Dedifferentiated amniotic fluid mesenchymal stem cell (primary cell): ENCODE results near the gene B4GAT1.
A peak's percentile ranks its signal among the peaks of the same experiment; 100 is the strongest.
"Not testable (repeated sequence)": the region's sequence is repeated elsewhere in the genome, so short reads cannot be mapped to it uniquely, and the experiment has no call there.

Experiments used
- DNase-seq: peaks from one replicate; pipeline ENCODE4 v3.0.0-alpha.2; 2016; ENCODE audit errors: extremely low spot score

Gene B4GAT1

DNA sequence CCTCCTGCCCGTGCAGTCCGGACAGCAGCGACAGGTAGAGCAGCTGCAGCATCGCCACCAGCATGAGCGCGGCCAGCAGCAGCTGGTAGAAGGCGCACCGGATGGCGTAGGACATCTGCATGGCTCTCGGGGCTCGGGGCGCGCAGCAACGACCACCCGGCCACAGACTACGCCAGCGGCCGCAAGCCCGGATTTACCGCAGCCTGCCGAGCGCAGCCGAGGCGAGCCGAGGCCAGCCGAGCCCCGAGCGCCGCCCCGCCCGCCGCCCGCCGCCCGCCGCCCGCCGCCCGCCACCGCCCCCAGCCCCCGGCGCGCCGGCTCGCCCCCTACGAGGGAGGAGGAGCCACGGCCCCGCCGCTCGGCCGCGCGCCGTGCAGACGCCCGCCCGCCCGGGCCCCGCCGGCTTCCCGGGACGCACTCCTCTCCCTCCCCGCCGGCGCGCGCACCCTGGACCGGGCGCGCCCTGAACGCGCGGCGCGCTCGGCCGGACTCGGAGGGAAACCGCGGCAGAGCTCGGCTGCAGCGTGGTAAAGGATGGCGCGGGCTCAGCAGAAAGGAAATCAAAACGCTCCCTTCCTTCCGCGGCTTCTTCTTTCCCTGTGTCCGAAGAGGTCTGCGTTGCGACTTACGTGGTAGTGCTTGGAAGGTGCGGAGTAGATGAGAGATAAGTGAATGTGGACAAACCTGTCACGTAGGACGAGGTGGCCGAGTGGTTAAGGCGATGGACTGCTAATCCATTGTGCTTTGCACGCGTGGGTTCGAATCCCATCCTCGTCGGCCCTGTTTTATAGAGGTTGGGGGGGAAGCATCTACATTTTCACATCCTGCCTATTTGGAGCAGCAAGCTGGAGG lies at the start of gene B4GAT1:
Gene B4GAT1, minus strand, starts transcription at position 205 of the 852 bp plus-strand sequence. Its CDS starts 84 bp downstream, at position 121.
- DNase-seq, result peak; percentile 92

DNA sequence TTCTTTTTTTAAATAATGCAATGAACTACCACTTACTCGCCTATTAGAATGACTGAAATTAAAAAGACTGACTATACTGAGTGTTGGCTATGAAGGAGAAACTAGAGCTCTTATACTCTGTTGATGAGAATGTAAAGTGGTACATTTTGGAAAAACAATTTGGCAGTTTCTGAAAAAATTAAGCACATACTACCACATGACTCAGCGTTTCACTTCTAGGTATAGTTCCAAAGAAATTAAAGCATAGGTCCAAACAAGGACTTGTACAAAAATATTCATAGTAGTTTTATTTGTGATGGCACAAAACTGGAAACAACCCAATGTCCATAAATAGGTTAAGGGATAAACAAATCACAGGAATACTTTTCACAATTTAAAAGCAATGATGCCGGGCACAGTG lies 46.5 kb upstream of the B4GAT1 start:
- DNase-seq, result no peak

DNA sequence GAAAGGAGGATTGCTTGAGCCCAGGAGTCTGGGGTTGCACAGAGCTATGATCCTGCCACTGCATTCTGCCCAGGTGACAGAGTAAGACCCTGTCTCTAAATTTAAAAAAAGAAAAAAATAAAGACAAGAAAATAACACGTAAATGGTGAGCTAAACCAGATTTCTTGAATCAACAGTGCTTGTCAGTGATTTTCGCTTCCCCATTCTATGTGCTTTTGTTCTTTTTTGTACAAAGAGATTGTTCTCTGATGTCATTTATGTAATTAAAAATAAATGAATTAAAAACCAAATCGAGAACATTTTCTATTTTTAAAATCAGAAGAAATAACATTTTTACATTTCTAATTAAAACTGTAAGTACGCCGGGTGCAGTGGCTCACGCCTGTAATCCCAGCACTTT lies 43.9 kb upstream of the B4GAT1 start:
- no peak for DNase-seq

DNA sequence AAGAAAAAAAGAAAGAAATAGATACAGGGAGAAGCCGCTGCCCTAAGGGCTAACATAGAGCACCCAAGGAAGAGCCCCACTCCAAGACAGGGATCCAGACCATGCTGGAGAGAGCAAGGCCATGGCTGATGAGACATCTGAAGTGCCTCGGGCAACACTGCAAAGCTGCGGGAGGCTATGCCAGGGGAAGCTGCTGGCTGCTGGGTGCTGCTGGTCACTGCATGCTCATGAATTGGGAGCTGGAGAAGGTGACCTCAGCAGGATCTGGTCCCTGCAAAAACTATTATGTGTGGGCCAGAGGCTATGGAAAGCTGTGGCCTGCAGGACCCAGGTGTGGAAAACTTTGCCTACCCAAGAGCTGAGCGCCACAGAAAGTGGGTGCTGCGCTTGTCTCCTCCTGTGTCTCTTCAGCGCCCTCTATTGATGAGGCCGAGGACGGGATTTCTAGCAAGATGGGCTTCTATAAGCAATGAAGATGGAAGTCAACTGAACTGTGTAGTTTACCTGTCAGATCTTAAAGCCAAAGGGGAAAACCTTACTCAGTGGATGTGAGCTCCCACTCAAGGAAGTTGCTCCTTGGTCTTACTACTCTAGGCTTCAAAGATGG lies 41.5 kb upstream of the B4GAT1 start:
- DNase-seq, result peak; percentile 75

DNA sequence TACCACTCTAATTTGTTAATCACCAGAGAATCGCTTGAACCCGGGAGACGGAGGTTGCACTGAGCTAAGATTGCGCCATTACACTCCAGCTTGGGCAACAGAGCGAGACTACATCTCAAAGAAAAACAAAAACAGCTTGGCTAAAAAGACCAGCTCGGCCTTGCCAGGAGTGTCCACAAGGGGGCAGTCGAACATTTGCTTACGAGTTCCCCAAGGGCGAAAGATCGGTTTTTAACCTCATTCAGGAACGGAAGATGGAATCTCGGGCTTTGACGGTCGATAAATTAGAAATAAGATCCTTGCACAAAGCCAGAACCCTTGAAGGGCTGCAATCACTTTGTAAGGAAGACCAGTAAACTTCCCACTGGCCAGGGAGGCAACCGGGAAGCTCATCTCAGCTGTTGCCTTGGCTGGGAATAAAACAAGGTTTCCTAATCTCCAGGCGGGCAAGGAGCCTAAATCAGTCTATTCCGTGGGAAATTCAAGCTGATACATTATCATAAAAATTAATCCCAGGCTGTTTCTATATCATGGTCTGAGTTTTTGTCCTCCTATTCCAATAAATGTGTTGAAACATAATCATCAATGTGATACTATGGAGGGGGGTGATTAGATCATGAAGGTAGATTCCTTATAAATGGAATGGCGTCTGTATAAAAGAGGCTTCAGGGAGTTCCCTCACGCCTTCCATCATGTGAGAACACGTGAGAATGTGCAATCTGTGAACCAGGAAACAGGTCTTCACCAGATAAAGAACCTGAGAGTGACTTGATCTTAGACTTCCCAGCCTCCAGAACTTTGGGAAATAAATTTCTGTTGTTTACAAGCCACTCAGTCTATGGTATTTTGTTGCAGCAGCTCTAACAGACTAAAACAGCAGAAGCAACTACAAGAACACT lies 39.0 kb upstream of the B4GAT1 start:
- DNase-seq, result peak; percentile 90

DNA sequence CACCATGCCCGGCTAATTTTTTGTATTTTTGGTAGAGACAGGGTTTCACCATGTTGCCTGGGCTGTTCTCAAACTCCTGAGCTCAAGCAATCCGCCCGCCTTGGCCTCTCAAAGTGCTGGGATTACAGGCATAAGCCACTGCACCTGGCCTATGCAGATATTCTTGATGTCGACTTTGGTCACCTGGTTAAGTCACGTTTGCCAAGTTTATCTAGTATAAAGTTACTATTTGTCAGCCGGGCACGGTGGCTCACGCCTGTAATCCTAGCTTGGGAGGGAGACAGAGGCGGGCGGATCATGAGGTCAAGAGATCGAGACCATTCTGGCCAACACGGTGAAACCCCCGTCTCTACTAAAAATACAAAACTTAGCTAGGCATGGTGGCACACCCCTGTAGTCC lies 36.9 kb upstream of the B4GAT1 start:
- not testable (repeated sequence) for DNase-seq

DNA sequence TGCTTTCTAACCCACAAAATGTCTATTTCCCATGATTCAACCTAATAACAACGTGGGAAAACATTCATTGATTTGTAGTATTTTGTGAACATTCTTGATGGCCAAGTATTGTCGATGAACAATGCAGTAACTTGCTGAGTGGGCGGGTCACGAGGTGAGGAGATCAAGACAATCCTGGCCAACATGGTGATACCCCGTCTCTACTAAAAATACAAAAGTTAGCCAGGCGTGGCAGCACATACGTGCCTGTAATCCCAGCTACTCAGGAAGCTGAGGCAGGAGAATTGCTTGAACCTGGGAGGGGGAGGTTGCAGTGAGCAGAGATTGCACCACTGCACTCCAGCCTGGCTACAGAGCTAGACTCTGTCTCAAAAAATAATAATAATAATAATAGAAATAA lies 32.8 kb upstream of the B4GAT1 start:
- DNase-seq, result not testable (repeated sequence)

DNA sequence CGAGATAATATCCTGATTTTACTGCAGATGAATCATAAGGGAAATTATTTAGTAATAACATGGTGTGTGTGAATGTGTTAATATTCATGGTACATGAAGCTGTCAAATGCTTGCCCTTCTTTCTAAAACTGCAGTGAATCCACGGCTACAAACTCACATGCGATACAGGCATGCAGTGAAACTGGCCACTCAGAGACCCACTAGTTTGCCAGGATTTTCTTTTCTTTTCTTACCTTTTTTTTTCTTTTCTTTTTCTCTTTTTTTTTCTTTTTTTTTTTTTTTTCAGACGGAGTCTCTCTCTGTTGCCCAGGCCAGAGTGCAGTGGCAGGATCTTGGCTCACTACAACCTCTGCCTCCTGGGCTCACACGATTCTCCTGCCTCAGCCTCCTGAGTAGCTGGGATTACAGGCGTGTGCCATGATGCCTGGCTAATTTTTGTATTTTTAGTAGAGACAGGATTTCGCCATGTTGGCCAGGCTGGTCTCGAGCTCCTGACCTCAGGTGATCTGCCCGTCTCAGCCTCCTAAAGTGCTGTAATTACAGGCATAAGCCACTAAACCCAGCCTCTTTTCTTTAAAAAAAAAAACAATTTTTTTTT lies 26.4 kb upstream of the B4GAT1 start:
- not testable (repeated sequence) for DNase-seq

DNA sequence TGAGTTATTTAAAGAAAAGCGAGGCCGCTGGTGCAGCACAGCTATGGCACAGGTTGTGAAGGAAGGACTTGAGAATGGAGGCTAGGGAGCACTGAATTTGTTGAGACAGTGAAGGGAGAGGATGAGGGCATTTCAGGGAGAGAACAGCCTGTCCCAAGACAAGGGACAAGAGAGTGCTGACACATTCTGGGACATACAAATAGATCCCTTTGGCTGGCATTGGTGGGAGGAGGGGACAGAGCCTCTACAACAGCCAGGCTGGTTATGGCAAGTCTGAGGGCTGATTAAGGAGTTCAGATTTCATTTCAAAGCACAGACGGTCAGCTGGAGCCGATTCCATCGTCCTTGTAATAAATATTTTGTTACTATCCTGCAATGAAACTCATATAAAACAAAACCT lies 25.8 kb upstream of the B4GAT1 start:
- no peak for DNase-seq

DNA sequence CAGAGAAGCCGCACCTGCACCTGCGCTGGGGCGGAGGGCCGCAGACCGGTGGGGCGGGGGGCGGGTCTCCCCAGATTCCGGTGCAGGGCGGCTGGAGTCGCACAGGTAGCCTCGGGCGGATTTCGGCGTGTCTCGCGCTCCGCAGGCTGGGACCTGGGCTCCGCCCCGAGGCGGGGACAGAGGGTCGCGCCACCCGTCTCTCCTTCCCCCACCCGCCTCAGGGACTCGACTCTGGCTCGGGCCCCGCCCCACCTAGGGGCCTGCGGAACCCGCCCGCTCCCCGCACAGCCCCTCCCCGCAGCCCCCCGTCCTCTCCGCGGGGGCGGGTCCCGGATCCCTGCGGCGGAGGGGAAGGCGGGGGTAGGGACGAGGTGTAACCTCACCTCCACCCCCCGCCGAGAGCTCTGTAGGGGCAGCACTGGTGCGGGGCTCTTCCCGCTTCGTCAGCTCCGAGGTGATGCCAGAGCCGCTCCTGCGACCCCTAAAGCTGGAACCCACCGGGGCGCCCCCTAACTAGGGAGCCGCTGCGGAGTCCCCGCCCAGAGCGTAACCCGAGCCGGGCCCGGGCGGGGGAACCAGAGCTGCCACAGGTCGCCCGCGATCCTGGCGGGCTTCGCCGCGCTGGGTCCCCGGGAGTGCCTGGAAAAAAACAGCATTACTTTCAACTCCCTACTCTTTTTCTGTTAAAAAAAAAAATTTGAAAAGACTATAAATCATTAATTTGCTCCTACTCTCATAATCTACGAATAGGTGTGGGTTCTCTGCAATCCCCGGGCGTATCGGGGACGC lies 24.4 kb upstream of the B4GAT1 start, which contains the start of gene SLC29A2:
Gene SLC29A2, minus strand, starts transcription at position 134 of the 789 bp plus-strand sequence. CDS start 169 bp downstream, outside the sequence.
- no peak for DNase-seq

DNA sequence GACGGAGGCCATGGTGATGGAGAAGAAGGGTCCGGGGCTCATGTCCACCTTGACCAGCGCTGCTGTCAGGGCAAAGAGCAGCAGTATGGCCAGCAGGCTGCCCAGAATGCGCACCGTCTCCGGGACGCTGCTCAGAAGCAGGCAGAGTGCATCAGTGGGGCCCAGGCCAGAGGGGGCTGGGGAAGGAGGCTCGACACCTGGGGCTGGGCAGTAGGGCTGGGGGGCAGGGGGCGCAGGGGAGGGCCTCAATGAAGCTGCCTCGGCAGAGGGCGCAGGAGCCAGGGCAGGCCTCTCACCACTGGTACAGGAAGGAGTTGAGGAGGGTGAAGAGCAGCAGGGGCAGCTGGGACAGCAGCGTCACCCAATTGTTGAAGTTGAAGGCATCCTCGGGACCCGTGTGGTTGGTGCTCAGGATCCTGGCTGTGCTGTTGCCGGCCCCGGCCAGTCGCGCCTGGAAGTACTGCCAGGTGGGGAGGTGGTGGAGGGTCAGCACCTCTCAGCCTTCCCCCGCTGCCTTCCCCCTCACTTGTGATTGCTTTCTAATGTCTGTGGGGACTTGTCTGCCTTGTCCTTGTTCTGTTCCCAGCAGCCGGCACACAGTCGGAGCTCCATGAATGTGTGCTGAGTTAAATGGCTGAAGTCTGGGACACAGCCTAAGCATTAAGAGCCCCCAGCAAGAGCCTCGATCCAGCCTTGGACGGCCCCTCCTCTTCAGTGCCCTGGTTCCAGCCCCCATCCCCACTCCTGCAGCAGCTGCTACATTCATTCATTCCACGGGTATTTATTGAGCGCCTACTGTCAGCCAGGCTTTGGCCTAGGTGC lies 21.9 kb upstream of the B4GAT1 start:
- no peak for DNase-seq

DNA sequence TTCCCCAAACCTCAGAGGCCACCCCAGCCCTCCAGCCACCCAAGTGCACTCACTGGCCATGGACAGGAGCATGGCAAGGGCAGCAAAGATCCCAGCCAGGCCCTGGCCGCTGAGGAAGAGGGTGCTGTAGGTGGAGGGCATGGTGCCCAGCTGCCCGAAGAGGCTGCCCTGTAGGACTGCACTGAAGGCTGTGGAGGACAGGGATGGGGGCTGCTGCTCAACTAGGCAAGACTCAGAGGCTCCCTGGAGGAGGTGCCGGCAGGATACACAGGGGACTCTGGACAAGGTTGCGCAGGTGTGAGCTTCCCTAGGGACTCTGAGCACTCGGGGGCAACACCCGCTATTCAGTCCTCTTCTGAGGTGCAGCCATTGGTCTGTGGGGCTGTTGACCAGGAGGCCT lies 21.1 kb upstream of the B4GAT1 start:
- no peak for DNase-seq

DNA sequence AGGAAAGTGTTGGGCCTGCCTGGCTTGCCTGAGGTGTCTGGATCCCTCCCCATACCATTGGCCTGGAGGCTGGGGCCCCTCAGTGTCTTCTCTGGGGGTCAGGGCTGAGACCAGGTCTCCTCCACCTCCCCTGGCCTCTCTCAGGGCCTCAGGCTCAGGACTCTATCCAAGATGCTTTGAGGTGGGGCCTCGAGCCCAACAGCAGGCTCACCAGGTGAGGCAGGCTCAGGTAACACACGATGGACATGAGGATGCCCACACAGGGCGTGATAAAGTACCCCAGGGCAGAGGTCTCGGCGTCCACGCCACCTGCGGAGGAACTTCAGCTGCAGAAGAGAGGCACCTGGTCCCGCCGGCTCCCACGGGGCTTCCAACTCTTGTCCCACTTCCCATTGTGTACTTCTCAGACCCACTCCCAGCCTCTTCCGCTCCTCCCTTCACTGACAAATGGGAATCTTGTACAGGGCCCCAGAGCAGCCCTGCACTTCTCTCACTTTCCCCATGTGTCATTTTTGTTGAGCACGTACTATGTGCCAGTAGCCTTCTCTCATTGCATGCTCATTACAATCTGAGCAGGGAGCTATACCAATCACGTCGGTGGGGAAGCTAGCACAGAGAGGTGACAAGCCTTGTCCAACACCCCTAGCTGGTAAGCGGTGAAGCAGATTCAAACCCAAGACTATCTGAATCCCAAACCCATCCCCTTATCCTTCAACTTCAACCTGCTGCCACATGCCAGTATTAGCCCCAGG lies 20.3 kb upstream of the B4GAT1 start:
- DNase-seq, result no peak

DNA sequence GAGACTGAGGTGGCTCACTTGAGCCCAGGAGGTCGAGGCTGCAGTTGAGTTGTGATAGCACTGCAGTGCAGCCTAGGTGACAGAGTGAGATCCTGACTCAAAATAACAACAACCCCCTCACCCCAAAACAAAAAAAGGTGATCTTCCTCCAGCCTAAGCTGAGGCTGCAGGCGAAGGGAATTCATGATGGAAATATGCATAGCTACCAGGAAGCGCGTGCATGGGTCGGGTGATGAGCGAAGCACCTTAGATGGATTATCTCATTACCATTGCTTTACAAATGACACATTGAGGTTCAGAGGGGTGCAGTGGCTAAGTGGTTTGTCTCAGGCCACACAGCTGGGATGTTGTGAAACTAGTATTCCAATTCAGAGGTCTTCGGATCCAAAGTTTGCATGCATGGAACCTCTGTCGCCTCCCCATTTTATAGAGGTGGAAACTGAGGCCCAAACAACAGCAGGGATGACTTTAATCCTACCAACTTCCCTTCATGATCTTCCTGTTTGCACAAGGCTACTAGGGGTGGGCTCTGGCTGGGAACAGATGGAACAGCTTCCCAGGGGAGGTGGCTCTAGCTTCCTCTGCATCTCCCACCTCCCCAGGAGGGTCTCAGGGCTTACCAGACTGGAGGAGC lies 19.5 kb upstream of the B4GAT1 start:
- DNase-seq, result no peak

DNA sequence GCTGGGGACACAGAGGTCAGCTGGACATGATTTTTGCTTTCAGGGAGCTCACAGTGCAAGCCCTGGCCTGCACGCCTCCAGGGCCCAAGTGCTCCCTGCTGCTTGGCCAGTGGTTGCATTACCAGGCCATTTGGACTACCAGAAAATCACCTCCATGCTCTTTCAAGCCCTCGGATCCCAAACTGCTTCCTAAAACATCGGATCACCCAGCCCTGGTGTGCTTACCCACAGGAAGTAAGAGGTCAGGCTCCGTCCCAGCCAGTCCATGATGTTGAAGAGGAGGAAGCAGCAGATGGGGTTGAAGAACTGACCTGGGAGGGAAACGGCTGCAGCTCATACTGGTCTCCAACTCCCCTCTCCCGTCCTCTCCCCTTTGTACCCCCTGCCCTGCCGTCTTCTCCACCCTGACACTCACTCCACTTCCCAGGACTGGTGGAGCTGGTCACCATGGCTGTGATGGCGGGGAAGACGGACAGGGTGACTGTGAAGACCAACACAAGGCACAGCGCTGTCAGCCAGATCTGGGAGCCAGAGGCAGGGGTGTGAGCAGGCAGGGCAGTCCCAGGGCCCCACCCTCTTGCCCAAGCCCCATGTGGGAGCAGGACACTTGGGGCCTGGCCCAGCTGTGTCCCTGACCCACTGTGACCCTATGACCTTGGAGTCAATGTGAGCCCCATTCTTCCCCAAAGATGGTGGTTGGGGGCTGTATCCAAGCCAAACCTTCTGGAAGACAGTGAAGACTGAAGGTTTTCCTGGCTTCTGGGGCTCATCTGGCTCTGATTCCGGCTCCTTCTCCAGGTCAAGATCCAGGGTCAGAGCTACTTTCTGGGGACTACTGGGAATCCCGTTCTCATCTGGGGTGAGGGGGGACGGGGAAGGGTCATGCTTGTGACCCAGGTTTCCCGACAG lies 18.5 kb upstream of the B4GAT1 start:
- DNase-seq, result no peak

DNA sequence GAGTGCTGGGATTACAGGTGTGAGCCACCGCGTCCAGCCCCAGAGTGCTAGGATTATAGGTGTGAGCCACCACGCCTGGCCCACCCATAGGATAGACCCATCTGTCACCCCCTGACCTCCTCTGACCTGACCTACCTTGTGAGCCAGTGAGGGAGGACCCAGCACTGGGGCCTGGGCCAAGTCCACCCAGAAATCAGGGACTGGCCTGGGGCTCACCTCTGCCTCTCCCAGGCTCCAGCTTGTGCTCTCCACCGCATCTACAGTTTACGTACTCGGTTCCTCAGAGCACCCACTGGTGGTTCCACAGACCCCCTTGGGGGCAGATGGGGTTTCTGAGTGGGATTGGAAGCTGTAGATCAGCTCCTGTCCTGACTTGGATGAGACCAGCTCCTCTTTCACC lies 17.7 kb upstream of the B4GAT1 start:
- no peak for DNase-seq

DNA sequence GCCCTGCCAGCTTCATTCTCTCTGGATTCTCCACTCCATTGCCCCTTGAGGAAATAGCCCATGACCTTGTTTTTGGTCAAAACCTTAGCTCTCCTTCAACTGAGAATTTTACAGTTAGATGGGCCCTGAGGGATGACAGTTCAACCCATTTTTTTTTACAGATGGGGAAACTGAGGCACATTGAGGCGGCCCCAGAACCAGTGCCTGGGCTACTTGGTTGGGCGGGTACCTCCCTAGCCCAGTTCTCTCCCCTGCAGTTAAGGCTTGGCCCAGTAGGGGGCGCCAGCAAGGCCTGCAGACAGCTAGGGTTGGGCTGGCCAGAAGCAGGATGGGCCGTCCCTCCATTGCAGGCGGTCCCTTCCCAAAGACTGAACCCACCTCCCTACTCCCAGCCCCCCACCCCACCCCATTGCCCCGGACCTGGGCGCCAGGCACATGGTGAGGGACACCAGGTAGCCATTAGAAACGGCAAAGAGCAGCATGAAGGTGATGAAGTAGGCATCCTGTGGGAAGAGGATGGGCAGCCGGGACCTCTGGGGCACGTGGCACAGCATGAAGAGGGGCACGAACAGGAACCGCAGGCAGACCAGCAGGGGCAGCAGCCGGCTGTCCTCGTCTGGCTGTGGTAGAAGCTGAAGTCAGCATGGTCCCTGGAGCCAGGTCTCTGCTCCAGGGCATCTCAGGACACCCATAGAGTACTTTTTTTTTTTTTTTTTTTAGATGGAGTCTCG lies 16.5 kb upstream of the B4GAT1 start:
- no peak for DNase-seq
